ENCODE data around the gene PFKFB2.

PFKFB2 gene

DNA sequence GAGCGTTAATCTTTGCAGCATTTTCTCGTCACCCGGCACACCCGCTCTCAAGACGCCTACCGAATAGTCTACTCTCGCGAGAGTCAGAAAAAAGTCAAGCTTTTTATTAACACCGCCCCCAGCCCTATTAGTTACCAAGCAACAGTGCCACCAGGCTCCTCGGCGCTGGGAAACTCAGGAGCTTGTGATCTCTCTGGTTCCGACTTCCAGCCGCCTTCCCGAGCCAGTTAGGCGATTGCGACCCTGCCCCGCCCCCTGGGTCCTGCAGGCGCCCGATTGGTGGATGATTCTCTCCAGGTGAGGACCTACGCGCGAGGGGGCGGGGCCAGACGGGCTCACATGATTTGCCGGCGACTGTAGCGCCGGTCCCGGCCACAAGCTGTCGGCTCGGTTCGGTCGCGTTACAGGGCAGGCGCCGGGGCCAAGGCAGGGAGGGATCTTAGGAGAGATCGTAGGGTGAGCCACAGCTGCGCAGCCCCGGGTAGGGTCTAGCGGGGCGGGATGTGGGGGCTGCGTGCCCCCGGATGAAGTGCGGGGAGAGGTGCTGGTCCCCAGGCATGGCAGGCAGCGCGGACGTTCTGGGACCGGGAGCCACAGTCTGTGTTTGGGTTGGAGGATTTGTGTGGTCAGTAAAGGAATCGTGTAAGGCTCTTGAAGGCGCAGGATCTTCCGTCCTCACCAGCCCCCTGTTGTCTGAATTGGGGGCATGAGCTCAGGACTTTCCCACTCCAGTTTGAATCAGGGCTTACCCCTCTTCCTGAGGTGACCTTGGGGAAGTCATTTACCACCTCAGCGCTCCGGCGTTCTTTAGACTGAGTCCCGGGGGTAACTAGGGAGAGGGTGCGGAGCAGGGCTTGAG lies at the start of gene PFKFB2:
Gene PFKFB2, plus strand, starts transcription at position 365 of the 859 bp plus-strand sequence. CDS start 1,443 bp downstream, outside the sequence.
- DNase-seq, result no peak

DNA sequence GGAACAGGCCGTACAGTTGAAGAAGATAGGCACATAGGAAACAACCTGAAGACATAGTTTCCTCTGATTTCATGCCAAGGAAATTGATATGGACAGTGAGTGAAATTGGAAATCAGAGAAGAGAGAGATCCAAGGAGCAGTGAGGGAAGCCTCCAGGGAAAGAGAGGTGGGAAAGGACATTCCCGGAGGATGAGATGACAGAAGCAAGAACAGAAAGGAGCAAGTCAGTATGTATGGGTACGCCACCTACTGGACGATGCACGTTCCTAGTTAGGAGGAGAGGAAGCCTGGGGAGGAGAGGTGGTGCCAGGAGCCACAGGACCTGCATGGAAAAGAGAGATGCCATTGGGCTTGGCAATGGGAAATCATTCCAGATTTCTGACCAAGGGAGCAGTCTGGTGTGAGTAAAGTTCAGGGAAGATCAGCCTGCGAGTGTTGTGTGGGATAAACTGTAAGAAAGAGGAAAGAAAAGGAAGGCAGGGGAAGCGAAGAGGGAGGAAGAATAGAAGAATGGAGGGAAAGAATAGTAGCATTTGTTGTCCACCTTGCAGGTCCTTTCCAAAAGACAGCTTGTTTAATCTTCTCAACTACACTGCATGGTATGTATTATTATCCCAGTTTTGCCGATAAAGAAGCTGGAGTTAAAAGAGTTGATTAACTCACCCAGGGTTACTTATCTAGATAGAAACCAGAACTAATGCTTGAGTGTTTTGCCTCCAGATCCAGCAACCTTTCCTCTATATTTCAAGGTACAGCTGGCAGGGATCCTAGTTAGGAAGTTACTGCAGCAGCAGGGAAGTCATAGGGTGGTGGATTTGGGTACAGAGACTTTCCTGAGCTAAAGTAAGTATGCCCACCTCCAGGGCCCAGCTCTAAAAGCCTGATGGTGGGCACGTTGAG lies 47.9 kb upstream of the PFKFB2 start:
- no peak for DNase-seq

DNA sequence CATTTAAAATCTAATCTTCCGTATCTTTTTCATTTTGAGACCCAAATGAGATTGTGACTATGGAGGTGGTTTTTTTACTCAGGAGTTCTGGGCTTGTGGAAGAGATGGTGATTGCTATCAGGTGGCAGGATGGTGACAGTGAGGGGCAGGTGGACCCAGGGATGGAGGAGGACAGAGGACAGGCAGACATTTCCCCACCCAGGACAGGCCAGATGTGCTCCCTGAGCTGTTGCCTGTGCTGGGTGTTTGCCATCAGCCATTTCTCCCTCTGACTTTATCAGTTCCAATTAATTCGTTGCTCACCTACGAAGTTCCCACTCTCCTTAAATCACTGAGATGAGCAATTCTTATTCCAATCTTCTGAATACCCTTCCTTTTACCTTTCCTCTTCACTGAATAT lies 47.0 kb upstream of the PFKFB2 start:
- no peak for DNase-seq

DNA sequence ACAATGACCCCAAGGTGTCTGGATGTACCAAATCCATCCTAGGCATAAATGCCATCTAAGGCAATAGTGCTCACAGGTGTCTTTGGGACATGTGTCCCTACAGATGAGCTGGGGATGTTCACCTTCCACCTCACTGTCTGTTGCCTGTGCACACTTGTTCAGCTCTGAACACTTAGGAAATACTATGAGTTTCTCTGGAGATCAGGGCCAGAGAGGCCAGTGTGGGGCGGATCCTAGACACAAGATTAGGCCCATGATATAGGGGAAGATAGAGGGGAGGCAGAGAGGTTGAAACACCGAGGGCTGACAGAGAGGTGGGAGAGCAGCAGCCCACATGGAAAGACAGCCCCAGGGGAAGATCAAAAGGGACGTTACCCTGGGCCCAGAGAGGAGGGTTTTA lies 46.2 kb upstream of the PFKFB2 start:
- no peak for DNase-seq

DNA sequence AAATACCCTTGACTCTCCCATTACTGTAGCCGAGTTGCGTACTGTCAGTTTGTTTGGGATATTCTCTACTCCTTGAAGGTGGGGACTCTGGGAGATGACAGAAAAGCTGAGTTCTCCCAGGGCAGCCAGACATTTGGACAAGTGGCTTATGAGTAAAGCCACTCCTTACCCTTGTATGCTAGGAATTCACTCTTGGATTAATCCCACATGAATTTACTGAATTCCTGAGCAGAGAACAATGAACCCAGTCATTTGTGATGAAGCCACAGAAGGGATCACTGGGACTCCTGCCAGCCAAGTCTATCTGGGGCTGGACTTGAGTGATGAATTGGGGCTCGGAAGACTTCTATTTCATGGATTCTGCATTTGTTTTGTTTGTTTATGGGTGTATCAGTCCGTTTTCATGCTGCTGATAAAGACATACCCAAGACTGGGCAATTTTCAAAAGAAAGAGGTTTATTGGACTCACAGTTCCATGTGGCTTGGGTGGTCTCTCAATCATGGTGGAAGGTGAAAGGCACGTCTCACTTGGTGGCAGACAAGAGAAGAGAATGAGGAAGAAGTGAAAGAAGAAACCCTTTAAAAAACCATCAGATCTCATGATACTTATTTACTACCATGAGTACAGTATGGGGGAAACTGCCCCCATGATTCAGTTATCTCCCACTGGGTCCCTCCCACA lies 45.6 kb upstream of the PFKFB2 start:
- no peak for DNase-seq

DNA sequence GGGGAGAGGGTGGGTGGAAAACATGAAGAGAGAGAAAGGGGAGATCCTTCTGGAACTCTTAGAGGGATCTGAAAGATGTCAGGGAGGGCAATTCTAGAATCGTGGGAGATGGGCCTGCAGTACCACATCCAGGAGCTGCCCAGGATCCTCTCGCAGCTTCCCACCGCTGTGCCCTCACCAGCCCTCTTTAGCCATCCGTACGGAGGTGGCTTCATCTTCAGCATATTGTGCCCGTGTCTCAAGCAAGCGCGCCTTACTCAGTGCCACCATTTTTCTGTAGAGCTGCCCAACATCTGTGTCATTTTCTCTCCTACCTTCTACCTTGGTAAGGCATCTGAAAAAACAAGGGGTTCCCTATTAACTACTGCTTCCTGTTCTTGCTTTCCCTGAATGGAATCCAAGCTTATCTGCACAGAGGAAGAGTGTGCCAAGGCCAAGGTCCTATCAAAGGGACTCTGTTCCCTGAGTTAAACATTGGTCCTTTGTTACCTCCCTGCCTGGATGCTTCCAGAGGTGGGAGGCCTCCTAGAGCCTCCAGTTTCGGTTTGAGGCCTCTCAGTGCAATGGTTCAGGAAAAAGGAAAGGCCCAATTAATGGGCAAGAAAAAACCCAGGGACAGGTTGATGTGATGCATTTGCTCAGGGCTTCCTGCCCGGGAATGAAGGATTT lies 43.8 kb upstream of the PFKFB2 start:
- DNase-seq, result no peak

DNA sequence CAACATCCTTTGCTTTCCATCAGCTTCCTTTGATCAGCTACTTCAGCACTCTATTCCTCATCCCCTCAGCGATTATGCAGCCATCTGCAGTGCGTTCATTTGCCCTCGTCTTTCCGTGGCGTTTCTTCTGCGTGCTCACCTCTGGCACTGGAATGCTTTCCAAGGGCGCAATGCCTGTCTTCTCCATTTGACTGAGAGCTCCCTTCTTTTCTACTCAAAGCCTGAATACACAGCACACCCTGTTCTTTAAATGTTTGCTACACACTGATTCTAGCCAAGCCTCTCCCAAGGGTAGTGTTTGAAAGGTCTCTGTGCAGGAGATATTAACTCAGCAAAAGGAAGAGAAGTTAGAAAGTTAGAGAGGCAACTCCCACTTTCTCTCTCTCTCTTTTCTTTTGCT lies 43.1 kb upstream of the PFKFB2 start:
- DNase-seq, result no peak

DNA sequence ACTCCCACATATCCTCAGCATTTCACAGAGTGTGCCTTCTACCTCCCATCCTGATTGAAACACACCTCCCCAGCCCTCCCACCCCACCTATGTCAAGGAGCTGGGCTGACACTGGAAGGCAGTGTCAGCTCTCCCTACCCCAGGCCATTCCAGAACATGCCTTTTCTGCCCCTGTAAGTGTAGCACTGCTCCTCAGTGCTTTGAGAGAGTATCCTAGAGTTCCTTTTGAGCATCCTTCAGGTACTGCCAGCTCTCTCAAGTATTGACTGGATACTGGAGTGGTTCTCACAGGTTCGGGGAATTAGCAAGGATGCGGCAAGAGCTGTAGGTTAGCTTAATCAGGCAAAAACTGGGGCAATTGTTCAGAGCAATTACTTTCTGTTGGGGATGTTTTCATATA lies 42.3 kb upstream of the PFKFB2 start:
- no peak for DNase-seq

DNA sequence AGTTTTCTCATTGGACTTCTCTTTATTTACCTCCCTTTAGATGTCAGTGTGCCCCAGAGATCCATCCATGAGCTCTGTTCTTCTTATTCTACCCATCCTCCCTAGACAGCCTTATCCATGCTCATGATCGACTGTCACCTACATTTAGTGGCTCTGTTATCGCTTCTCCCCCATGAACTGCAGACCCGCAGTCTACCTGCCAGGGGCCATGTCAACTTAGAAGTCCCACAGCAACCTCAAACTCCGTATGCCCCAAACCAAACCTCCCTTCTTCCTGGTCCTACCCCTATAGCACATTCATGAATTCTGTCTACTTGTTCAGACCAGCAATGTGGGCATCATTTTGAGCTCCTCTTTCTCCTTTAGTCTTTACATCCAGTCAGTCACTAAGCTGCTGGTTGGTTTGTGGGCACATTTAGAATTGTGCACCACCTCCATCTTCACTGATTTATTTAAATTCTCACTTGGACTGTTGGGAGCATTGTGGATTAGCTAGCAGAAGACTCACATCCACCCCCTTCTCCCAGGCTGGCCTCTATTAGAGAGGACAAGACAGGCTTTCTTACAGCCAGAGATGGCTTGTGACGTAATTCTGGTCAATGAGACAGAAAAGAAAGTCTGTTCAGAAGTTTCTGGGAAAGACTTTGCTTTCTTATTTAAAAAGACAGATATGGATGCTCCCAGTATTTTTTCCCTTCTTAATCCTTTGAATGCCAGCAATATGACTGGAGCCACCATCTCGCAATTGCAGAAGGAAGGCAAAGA lies 39.6 kb upstream of the PFKFB2 start:
- DNase-seq, result no peak

DNA sequence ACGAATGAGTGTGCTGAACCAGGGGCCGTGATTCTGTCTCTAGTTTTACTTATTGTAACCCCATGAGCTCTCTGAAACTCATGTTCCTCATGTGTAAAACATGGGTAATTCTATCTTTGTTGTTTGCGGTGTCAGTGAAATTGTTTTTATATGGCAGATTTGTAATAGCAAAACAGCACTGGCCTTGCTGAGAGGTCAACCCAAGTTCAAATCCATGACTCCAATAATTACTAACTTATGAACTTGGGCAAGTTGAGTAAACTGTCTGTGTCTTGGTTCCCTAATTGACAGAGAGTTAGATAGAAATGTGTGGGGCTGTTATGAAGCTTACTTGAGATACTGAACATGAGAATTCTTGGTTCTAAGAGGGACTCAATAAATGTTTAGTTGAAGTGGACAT lies 38.3 kb upstream of the PFKFB2 start:
- no peak for DNase-seq

DNA sequence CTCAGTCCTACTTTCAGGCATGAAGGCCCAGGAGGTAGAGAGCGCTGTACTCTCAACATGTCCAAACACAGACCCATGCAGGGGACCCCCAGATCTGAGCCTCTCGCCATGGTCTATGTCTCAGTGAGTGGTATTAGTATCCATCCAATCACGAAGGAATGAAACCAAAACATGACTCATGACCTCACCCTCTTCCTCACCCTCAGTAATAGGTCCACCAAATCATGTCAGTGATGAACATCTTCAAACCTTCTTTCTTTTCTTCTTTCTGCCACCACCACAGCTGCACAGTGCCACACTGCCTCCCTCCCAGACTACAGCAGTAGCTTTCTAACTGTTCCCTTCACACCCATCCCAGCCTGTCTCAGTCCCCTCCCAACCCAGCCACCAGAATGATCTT lies 37.3 kb upstream of the PFKFB2 start:
- no peak for DNase-seq

DNA sequence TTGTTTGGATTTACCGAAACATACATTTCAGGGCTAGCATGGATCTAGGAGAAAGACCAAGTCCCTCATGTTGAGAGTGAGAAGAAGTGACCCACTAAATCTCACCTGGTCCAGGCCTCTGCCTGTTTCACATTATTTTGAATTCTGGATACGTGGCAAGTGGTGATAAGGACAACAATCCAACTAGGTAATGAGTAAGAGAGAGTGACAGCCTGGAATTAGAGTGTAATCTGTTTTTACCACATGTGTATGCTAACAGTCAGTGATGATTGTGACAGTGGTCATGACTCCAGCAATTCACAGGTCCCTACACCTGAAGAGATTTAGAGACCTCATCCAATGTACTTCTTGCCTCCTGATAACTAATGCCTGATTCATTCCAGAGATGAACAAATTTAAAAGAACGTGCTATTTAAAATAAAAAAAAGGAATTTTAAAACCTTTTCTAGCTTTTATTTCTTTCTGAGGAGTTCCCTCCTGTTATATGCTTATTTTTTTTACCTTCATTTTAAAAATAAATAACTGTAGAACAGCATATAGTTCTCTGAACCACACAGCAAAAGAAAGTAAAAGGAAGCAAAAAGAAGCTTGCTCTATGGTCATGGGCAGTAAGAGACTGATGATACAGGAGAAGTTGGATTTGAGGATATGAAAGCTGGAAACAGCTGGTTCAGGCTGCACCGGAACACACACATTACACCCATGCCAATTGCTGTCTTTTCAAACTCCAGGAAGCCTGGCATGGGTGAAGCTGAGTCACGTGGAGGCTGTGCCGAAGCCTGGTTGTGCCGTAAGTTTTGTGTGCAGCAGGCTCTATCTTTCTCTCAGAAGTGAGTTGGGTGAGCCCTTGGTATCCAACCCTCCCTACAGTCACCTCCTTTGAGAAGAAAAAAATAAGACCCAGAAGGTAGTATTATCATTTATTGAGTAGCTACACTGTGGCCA lies 35.2 kb upstream of the PFKFB2 start:
- DNase-seq, result no peak

DNA sequence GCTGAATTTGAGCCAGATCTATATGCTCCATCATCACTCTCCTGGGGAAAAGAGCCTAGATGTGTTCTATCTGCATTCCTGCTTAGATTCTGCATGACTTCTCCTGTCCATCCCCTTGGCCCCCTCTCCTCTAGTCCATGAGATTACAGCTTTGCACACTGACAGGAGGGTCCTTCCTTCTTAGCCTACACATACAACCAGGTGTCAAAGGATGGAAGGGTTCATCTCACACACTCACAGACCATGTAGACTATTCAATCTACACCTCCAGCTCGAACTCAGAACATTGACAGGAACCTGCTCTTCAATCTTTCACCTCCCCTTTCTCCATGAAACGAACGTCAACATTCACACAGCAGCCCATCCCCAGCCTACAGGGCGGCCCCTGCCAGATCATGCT lies 34.4 kb upstream of the PFKFB2 start:
- no peak for DNase-seq

DNA sequence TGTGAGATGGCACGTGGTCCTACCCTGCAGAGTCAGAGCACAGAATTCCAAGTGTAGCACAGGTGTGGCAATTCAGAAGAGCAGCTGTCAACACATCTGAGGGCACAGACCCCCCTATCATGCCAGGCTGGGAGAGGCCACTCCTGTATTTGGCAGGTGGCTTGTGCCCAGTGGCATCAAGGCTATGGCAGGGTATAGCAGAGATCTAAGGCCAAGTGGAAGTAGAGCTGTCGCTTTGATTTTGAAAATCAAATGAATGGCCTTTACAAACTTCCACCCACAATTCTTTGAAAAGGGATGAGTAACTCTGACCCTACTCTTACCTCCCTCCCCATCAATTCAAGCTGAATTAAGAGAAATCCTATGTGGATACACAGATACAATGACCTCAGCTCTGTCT lies 33.9 kb upstream of the PFKFB2 start:
- no peak for DNase-seq

DNA sequence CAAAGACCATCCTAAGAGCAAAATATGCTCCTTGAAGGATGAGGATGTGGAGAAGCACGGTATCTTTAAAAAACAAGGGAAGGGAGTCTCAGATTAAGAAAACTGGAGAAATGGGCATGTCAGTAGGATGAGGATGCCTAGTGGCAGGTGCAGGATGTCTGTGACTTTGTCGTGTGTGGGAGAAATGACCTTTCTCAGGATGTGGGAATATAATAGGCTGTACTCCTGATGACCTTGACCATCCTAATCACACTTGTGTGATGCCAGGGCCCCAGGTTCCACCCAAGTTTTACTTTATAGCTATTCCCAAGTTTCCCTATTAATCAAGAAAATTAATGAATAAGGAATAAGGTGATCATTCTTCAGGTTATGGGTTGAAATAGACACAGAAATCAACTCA lies 33.4 kb upstream of the PFKFB2 start:
- DNase-seq, result no peak

DNA sequence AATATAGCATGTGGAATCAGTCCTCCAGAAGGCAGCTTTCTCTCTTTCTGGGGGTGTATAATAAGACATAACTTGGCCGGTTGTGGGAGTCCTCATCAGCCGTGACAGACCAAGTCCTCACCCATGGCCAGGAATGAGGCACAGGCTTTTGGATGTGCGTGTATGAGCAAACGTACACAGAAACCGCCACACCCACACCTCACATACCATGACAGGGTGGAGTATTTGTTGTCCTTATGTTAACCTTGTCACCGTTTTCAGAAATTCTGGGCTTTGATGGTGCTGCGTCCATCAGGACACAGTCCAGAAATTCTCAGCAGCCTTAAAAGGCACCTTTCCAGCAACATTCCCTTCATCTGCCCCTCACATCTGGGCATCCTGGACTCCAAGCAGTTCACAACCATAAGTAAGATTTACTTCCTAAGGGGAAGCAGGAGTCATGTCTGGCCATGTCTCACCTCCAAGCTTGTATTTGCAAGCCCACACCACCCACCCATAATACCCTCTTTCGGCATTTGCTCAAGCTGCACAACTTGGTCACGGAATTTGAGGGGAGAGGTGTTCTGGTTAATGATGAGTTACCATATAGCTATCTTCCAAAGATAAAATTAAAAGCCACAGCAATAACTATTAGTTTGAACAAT lies 32.9 kb upstream of the PFKFB2 start:
- no peak for DNase-seq

DNA sequence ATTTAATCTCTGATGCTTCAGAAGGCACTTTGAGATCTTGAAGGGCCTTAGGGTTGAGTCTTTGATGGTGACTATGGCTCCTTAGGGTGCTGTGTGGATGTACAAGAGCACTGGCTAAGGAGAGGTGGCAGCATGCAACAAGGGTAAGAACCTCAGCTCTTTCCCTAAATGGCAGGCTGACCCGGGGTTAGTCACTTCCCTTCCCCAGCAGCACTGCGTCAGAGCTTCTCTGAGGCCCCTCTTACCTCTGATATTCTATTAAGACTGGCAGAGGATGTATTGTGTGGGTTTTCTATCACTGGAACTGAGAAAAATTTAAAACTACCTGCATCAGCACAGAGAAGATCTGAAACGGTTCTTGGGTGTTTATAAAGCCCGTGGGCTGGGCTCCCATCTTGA lies 32.4 kb upstream of the PFKFB2 start:
- DNase-seq, result no peak

DNA sequence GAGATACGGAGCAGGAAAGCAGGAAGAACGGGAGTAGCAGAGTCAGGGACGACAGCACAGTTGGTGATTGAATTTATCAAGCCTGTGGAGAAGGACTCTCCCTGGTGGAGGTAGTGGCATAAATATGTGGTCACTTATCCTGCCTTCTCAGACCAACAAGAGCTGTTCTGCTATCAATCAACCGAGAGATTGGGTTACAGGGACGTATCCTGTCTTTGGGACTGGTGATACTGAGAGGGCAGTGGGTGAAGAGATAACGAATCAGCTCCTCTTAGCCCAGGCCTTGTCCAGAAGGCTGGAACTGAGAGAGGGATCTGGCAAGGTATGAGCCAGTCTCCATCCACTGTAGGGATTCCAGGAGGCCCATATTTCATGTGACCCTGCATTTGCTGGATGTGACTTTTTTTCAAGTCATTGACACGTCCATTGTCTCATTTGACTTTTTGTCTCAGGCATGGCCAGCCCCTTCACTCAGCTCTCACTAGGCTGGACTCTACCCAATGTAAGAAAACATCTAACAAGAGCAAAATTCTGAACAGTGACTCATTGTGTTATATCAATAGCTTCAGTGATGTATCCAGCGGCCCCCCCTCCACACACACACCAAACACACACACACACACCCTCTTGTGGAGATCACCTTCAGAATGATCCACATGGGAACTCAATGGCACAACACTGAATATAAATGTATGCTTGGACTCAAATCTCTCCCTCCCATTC lies 31.8 kb upstream of the PFKFB2 start:
- no peak for DNase-seq

DNA sequence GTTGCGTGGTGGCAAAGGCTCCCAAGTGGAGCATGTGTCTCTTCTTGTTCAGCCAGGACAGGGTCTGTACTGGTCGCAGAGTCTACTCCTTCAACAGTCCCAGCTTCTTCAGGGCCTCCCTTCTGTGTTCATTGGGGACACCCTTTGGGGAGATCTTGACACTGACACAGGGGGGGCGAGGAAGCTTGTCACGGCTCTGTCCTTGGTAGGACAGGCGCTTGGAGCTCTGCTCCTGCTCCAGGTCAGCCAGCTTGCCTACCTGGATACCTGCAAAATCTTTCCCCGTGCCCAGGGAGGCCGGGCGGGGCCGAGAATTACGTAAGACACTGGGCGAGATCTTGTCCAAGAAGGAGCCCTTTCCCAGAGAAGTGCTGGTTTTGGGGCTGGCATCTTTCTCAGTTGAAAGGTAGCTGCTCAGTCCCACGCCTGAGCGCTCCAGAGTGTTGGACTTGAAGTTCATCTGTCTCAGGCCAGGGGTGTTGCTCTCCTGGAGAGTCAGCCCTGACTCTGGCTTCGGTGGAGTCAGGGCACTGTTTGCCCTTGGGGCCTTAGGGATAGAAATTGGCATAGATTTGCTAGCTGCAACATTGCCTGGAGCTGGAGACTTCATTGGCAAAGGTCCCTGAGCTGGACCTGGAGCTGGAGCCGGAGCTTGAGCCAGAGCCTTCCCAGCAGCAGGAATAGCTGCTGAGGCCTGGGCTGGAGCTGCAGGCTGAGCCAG lies 31.0 kb upstream of the PFKFB2 start:
- no peak for DNase-seq
